ENCODE data around the gene ZCCHC7.

ZCCHC7 gene

DNA sequence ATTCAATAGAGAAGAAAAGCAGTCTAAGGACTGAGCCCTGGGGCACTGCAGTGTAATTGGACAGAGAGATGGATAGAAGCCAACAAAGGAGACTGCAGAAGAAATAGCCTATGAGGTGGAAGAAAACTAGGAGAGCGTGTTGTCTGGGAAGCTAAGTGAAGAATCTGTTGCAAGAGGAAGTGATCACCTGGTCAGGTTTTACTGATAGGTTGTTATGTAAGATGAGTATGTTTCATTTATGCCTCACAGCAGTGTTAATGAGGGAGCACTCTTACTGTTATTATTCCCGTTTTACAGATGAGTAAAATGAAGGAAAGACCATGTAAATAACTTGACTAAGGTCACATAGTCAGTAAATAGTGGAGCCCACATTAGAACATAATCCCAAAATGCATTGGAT, 222.1 kb downstream of the ZCCHC7 start:
- DNase-seq, result no peak

GRCh38 chr9:37342895-37343294, 222.5 kb downstream of the ZCCHC7 start:
- DNase-seq, result no peak

GRCh38 chr9:37343724-37344123, 223.3 kb downstream of the ZCCHC7 start:
- no peak for DNase-seq

GRCh38 chr9:37345038-37345437, 224.7 kb downstream of the ZCCHC7 start:
- DNase-seq, result no peak

- no peak for DNase-seq
Measured at GRCh38 chr9:37348917-37349316, 228.5 kb downstream of the ZCCHC7 start.

DNA sequence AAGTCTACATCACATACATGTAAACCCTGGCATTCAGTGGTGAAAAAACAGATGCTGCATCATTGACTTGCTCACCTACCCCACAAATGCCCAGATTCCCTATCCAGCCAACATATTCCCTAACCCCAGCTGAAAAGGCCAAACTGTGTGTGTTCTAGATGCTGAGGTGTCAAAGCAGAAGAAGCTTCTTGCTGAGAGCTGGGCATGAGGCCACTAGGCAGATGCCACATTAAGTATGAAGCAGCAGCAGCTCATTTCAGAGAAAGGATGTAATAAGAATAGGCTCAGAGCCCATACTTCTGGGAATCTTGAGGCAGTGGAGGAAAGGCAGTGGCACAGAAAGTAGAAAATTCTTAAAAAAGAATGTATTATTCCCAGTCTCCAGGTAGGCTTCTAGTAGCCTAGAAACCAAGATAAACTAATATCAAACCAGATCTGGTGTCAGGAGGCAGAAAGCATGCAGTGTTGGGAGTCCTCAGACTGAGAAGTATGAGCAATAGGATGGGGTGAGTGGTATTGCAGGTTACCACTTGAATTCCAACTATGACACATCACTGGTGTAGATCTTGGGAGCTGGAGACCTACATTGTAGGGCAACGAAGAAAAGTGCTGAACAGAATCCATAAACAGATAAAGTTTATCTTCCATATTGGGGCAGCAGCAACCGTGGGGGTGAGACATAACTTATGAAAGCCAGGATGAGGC, 230.3 kb downstream of the ZCCHC7 start:
- no peak for DNase-seq

- no peak for DNase-seq
Measured at GRCh38 chr9:37353791-37354190, 233.4 kb downstream of the ZCCHC7 start.

DNA sequence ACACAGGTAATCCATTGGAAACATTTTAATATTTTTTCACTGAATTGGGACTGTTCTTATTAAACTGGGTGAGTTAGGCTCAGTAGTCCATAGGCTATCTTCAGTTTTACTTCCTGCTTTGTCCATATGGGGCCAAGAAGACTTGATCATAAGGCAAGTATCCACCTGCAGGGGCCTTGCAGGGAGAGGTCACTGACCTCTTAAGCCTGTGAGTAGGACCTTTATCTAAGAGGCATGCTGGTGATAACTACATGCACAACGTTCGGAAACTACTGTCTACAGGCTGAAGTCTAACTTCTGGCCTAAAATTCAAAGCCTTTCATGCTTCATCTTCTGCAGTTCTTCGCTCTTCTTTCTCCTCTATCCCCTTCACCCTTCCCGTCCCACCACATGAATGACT, 242.1 kb downstream of the ZCCHC7 start:
- no peak for DNase-seq

DNA sequence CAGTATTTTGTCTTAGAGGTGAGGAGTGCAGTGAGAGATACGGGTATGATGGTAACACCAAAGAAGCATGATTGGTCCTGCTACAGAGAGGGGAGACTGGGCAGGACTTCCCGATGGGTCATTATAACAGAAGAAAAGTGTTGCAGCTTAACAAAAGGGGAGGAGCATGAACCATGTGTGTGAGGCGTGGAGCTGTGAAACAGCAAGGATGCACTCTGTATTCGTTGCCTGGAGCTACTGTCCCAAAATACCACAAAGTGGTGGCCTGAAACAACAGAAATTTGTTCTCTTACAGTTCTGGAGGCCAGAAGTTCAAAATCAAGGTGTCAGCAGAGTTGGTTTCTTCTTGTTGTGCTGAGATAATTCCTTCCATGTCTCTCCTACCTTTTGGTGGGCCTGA, 242.8 kb downstream of the ZCCHC7 start:
- DNase-seq, result no peak

DNA sequence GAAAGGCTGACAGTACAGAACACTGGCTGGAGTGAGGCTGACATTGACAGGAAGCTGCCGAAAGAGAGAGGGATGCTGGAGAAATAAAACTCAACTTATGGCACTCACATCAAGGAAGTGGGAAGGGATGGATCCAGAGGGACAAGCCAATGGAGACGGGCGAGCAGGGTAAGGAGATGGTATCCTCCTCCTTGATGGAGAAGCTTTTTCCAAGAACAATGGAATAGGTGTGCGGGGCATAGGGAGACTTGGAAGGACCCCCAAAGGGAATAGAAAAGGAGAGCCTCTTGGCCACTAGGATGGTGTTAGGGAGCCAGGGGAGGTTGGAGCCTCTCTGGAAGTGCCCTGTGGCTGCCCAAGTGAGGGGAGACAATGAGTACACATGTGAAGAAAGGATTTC, 243.8 kb downstream of the ZCCHC7 start:
- no peak for DNase-seq

DNA sequence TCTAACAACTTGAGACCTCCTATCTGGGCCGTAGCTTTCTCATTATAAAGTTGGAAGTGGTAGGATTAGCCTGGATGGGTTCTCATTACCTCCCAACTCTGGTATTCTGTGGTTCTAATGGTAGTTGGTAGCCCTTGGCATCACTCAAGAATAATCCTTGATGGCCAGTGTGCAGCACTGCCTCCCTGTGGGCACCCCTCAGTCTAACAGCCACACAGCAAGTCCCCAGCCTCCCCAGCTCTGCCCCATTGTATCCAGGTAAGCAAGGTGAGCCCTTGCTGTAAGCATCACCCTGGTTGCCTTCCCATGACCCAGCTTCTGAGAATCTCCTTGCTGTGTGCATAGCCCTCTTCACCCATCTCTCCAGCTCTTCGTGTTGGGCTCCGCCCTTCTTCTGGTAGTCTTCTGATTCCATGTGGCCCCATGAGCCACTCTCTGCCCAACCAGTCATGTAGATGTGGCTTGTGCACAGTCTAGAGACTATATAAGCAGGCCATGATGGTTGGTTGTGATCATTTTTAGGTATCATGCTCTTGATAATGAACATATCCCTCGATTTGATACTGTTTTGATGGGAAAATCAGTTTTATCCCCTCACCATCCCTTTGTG, 244.5 kb downstream of the ZCCHC7 start:
- peak; percentile 32 to 37 for DNase-seq

GRCh38 chr9:37369671-37370070, 249.3 kb downstream of the ZCCHC7 start:
- no peak for DNase-seq

GRCh38 chr9:37370282-37370681, 249.9 kb downstream of the ZCCHC7 start:
- no peak for DNase-seq

- DNase-seq, result no peak
Measured at GRCh38 chr9:37370968-37371563, 250.7 kb downstream of the ZCCHC7 start.

DNA sequence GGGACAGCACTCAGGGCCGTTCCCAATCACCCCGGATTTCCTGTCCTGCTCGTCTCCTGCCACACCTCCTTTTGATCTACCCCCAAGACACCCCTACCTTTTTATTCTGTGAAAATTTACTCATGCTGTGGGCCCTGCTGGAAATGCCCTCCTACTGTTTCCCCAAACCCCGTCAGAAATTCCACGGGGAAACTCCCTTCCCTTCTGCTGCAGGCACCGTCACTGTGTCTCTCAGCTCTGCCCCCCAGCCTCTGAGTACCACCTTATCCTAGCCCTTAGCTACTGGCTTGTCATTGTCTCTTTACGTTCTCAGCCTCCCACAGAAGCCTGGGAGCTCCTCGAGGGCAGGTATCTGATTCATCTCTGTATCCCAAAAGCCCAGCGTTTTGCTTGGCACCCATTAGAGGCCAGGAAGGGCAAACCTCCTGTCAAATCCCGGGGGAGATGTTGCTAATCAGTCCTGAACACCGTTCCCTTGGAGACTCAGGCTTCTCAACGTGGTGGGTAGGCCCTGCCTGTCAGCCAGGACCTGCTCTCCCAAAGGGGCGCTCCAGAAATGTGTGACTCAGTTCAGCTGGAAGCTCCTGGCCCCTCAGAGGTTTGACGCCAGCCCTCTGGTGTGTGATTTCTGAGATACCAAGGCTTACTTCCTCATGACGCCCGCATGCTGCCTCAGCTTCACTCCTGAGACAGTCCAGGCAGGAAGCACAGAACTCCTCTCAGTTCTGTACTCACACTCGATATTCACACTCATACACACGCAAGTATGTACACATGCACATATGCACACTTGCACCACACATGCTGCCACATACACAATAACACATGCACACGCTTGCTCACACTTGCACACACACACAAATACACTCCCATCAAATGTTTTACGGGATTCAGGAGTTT, 251.4 kb downstream of the ZCCHC7 start:
- peak in 1 of 2 experiments; percentile 24 for DNase-seq

DNA sequence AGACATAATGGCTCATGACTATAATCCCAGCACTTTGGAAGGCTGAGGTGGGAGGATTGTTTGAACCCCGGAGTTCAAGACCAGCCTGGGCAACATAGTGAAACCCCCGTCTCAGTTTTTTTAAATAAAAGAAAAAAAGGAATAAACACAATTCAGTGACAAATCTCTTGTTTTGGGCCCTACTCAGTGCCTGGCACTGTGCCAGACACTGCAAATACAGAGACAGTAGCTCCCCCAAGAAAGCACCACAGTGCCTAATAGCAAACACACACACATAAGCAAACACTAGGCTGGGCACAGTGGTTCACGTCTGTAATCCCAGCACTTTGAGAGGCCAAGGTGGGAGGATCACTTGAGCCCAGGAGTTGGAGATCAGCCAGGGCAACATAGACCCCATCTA, 252.5 kb downstream of the ZCCHC7 start:
- no peak for DNase-seq

DNA sequence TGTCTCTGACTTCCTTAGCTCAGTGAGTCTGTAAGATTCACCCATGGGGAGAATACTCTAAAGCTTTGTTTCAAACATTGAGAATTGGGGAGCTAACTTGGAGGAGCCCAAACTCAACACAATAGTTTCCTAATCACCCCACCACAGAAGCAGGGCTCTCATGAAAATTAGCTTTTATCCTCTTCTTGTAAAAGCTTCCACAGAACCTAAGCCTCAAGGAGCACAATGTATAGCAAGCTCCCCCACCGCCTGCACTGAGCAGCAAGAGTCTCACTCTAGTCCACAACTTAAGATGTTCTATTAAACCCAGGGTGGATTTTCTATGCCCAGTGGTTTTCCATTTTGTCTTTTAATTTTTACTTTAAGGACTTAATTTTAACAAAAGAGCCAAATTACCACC, 253.2 kb downstream of the ZCCHC7 start:
- no peak for DNase-seq

DNA sequence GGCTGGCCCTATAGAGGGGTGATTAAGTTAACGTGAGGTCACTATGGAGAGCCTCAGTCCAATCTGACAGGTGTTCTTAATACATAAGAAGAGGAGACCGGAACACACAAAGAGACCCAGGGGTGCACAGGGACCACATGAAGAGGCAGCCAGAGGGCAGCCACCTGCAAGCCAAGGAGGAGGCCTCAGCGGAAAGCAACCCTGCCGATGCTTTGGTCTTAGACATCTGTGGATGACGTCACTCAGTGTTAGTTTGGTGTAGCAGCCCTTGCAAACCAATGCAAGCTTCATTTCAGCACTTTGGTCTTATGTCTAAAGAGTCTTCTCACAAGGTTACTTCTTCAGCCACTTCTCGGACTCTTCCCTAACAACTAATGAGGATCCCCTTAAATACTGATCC, 254.5 kb downstream of the ZCCHC7 start:
- DNase-seq, result no peak

GRCh38 chr9:37377688-37378612, 257.6 kb downstream of the ZCCHC7 start:
- no peak for DNase-seq

DNA sequence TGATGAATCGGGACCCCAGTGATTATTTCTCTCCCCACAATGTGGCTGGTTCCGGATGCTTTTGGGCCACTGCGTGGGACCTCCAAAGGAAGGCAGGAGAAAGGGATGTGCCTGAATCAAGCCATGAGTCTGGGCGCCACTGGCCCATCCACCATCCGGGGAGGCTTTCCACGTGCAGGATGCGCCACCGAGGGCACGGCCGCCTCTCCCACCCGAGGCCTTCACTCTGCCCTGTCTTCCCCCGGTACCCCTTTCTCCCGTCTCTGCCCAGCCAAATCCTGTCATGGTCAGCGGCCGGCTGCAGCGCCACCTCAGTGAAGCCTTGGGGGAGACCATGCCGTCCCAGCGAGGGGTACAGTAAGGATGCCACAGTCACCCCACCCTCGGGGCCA, 258.2 kb downstream of the ZCCHC7 start:
- no peak for DNase-seq

GRCh38 chr9:37379835-37380234, 259.5 kb downstream of the ZCCHC7 start:
- DNase-seq, result no peak

- no peak for DNase-seq
Measured at GRCh38 chr9:37380570-37380969, 260.2 kb downstream of the ZCCHC7 start.
